Activated CD8-positive, alpha-beta memory T cell treated with anti-CD3 and anti-CD28 coated beads for 48 hours (primary cell): Measurements from ENCODE around the gene ZNF23.

Source experiments
- DNase-seq, 3 experiments: peaks; one replicate each; pipeline ENCODE4 v3.0.0-alpha.2; 2020; ENCODE audit warnings: low read depth in 2 of 3, low spot score in 2 of 3

Gene ZNF23

GRCh38 chr16:71472051-71472450, 10.0 kb upstream of the ZNF23 start:
- DNase-seq = no peak

- peak in 1 of 3 experiments; percentile 9 for DNase-seq
These were observed 5.8 kb upstream of the ZNF23 start for GRCh38 chr16:71467810-71468209.

- DNase-seq = no peak
These were observed 2.2 kb upstream of the ZNF23 start for GRCh38 chr16:71464231-71464630.

GRCh38 chr16:71460941-71461340, 1.1 kb downstream of the ZNF23 start:
- DNase-seq = no peak

- no peak for DNase-seq
These were observed 1.8 kb downstream of the ZNF23 start for GRCh38 chr16:71460236-71460635.

- DNase-seq = no peak
These were observed 2.5 kb downstream of the ZNF23 start for GRCh38 chr16:71459510-71459909.

GRCh38 chr16:71456801-71457200, 5.2 kb downstream of the ZNF23 start:
- no peak for DNase-seq

GRCh38 chr16:71453036-71453435, 9.0 kb downstream of the ZNF23 start:
- no peak for DNase-seq

GRCh38 chr16:71449020-71449419, 13.0 kb downstream of the ZNF23 start:
- no peak for DNase-seq

- no peak for DNase-seq
These were observed 13.7 kb downstream of the ZNF23 start for GRCh38 chr16:71448274-71448866.

GRCh38 chr16:71443714-71444113, 18.3 kb downstream of the ZNF23 start:
- DNase-seq = no peak

GRCh38 chr16:71442051-71442440, 20.0 kb downstream of the ZNF23 start, which contains the start of gene TLE7:
TLE7 (minus strand) TSS chr16:71442054; CDS start chr16:71433324, 8,730 bp downstream.
- DNase-seq = no peak

GRCh38 chr16:71441348-71442050, 20.5 kb downstream of the ZNF23 start:
- DNase-seq = no peak

GRCh38 chr16:71440669-71441347, 21.2 kb downstream of the ZNF23 start:
- no peak for DNase-seq

GRCh38 chr16:71439523-71439922, 22.5 kb downstream of the ZNF23 start:
- no peak for DNase-seq

GRCh38 chr16:71436473-71436872, 25.6 kb downstream of the ZNF23 start:
- no peak for DNase-seq

- DNase-seq = no peak
These were observed 29.1 kb downstream of the ZNF23 start for GRCh38 chr16:71432906-71433305.

- no peak for DNase-seq
These were observed 30.1 kb downstream of the ZNF23 start for GRCh38 chr16:71431991-71432390.

- DNase-seq = no peak
These were observed 30.9 kb downstream of the ZNF23 start for GRCh38 chr16:71431176-71431575.

GRCh38 chr16:71430744-71431143, 31.3 kb downstream of the ZNF23 start:
- DNase-seq = no peak

- no peak for DNase-seq
These were observed 32.5 kb downstream of the ZNF23 start for GRCh38 chr16:71429581-71429980.

- DNase-seq = no peak
These were observed 33.2 kb downstream of the ZNF23 start for GRCh38 chr16:71428883-71429282.
